ENCODE measurements around the gene APMAP.

The APMAP gene

GRCh38 chr20:24915440-24915839, 77.1 kb downstream of the APMAP start:
- H3K27ac ChIP-seq (ENCODE audit: low read depth, low read length), result no peak overlapping the region
- no peak overlapping the region for H3K4me3 ChIP-seq (ENCODE audit: low read depth in 1 of 5, low read length in 5 of 5)
- H3K9ac ChIP-seq (ENCODE audit: low read length in 5 of 5), result no peak overlapping the region

GRCh38 chr20:24914388-24915241, 77.9 kb downstream of the APMAP start:
- H3K4me1 ChIP-seq (ENCODE audit: control insufficient read depth in 5 of 5, insufficient read depth in 5 of 5, low read length in 5 of 5), result peaks cover 3 to 18% (median 12%) of the 10 kb centered on the region in 5 donors
- no peak overlapping the region for H3K27ac ChIP-seq (ENCODE audit: low read depth, low read length)
- H3K9ac ChIP-seq (ENCODE audit: low read length in 5 of 5), result no peak overlapping the region
- H3K4me3 ChIP-seq (ENCODE audit: low read depth in 1 of 5, low read length in 5 of 5), result no peak overlapping the region
- H3K9me3 ChIP-seq (ENCODE audit: control insufficient read depth in 5 of 5, low read length in 5 of 5), result no peaks in the 10 kb centered on the region
- no peaks in the 10 kb centered on the region for H3K36me3 ChIP-seq (ENCODE audit: control insufficient read depth in 5 of 5, insufficient read depth in 5 of 5, low read length in 5 of 5)
- no peaks in the 10 kb centered on the region for H3K27me3 ChIP-seq (ENCODE audit: control insufficient read depth in 5 of 5, insufficient read depth in 4 of 5, low read length in 5 of 5)

More at GRCh38 chr20:24915440-24915839, 77.1 kb downstream of the APMAP start:
- Histone ChIP-seq H3K4me1 (ENCODE audit: control insufficient read depth in 5 of 5, insufficient read depth in 5 of 5, low read length in 5 of 5) (peaks cover 3 to 20% (median 12%) of the 10 kb centered on the region in 5 donors), H3K9me3 (ENCODE audit: control insufficient read depth in 5 of 5, low read length in 5 of 5) (no peaks in the 10 kb centered on the region), H3K36me3 (ENCODE audit: control insufficient read depth in 5 of 5, insufficient read depth in 5 of 5, low read length in 5 of 5) (no peaks in the 10 kb centered on the region), H3K27me3 (ENCODE audit: control insufficient read depth in 5 of 5, insufficient read depth in 4 of 5, low read length in 5 of 5) (no peaks in the 10 kb centered on the region)

GRCh38 chr20:24913076-24913628, 79.4 kb downstream of the APMAP start:
- H3K9ac ChIP-seq (ENCODE audit: low read length in 5 of 5), result no peak overlapping the region
- H3K27me3 ChIP-seq (ENCODE audit: control insufficient read depth in 5 of 5, insufficient read depth in 4 of 5, low read length in 5 of 5), result no peaks in the 10 kb centered on the region
- H3K36me3 ChIP-seq (ENCODE audit: control insufficient read depth in 5 of 5, insufficient read depth in 5 of 5, low read length in 5 of 5), result no peaks in the 10 kb centered on the region
- H3K4me1 ChIP-seq (ENCODE audit: control insufficient read depth in 5 of 5, insufficient read depth in 5 of 5, low read length in 5 of 5), result peaks cover 0 to 5% (median 2%) of the 10 kb centered on the region in 5 donors
- no peak overlapping the region for H3K27ac ChIP-seq (ENCODE audit: low read depth, low read length)
- no peak overlapping the region for H3K4me3 ChIP-seq (ENCODE audit: low read depth in 1 of 5, low read length in 5 of 5)
- peaks cover 0 to 9% (median 7%) of the 10 kb centered on the region in 5 donors for H3K9me3 ChIP-seq (ENCODE audit: control insufficient read depth in 5 of 5, low read length in 5 of 5)

Data from subcutaneous abdominal adipose tissue (tissue), 5 donors.